ENCODE measurements around the gene ARL5B.
"Not testable (repeated sequence)": the region's sequence is repeated elsewhere in the genome, so short reads cannot be mapped to it uniquely, and the experiment has no call there.

ARL5B gene, protein sequence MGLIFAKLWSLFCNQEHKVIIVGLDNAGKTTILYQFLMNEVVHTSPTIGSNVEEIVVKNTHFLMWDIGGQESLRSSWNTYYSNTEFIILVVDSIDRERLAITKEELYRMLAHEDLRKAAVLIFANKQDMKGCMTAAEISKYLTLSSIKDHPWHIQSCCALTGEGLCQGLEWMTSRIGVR

DNA sequence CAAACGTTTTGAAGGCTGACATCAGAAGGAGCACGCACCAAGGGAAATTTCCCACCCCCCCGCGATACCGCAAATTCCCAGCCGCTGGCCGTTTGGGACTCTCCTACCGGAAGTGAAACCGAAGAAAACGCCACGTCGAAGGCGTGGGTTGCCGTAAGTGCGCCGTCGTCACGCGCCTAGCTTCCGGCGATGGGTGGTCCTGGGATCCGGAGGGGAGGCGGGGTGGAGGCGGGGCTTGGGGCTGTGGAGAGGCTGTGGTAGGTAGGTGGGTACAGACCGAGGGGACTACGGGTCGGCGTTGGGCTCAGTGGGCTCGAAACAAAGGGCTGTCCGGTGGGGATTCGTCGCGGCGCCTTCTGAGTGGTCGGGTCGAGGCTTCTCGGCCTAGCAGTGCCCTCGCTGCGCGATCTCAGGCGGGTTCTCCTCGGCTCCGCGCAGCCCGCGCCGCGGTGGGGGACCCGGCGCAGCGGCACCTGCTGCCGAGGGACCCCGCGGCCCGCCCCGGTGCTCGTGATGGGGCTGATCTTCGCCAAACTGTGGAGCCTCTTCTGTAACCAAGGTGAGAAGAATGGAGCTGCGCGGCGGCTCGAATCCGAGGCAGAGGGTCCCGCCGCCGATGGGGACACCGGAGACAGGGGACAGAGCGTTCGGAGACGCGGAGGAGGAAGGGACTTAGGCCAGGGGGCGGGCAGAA is at the start of gene ARL5B:
Gene ARL5B (plus strand): TSS at position 307 of the 694 bp plus-strand sequence. CDS start 207 bp downstream, at position 514.
- peak; percentile 61 to 99 (median 94) for DNase-seq

GRCh38 chr10:18610517-18610916 is 48.7 kb upstream of the ARL5B start:
- DNase-seq = no peak

DNA sequence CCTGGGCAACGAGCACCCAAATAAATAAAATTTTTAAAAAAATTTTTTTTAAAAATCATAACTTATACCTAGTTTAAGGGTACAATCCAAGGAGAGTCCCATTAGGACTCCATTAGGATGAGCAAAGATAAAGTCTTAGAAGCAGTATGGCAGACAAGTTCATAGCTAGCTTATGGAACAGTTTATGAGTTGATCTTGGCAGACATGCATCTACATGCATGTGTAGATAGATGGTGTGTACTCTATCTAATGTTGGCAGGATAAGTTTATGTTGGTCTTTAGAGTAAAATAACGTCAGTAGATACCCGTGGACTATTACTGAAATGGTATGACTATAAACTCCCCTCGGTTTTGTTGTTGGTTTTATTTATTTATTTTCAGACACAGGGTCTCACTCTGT is 48.1 kb upstream of the ARL5B start:
- DNase-seq = no peak

- DNase-seq = no peak
Measured at GRCh38 chr10:18615618-18616017, 43.6 kb upstream of the ARL5B start.

DNA sequence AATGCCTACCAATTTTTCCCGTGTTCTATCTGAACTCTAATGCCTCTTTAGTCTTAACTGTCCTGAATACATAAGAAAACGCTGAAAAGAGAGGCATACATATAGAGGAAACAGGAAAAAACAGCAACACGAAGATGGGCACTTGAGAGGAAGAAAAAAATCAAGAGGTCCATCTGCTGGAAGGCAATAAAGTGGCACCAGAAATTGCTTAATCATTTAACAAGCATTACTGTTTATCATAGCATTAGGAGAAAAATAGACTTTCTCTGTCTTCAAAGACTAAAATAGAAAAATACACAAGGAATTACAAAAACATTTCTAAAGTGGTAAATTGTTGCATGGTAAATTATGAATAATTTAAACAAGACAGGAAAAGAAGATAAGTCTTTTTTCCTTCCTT is 42.9 kb upstream of the ARL5B start:
- no peak for DNase-seq

DNA sequence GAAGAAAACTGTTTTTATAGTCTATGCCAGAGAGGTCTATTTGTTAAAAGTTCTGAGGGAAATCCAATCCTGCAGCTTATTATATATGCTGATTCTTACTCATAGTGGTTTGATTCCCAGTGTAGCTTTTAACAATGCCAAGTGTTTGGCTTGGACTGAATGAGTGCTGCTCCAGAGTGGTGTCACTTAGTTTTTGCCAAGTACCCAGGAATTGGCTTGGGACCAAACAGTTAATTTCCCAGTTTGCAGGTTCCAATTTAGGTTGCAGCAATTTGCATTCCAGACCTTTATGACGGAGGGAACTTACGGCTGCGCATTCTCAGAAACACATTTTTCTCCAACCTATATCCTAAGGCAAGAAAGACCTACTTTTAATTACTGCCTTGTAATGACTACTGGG is 40.2 kb upstream of the ARL5B start:
- peak in 2 of 56 donors; percentile 4 to 7 for DNase-seq

- DNase-seq = no peak
Measured at GRCh38 chr10:18620856-18621255, 38.4 kb upstream of the ARL5B start.

- not testable (repeated sequence) for DNase-seq
Measured at GRCh38 chr10:18623671-18624070, 35.6 kb upstream of the ARL5B start.

- no peak for DNase-seq
Measured at GRCh38 chr10:18625886-18626285, 33.3 kb upstream of the ARL5B start.

- DNase-seq = peak in 37 of 56 donors; percentile 3 to 69 (median 26)
Measured at GRCh38 chr10:18627452-18628018, 31.7 kb upstream of the ARL5B start.

DNA sequence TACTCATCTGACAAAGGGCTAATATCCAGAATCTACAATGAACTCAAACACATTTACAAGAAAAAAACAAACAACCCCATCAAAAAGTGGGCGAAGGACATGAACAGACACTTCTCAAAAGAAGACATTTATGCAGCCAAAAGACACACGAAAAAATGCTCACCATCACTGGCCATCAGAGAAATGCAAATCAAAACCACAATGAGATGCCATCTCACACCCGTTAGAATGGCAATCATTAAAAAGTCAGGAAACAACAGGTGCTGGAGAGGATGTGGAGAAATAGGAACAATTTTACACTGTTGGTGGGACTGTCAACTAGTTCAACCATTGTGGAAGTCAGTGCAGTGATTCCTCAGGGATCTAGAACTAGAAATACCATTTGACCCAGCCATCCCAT is 26.7 kb upstream of the ARL5B start:
- not testable (repeated sequence) for DNase-seq

GRCh38 chr10:18635995-18636394 is 23.2 kb upstream of the ARL5B start:
- DNase-seq = no peak

DNA sequence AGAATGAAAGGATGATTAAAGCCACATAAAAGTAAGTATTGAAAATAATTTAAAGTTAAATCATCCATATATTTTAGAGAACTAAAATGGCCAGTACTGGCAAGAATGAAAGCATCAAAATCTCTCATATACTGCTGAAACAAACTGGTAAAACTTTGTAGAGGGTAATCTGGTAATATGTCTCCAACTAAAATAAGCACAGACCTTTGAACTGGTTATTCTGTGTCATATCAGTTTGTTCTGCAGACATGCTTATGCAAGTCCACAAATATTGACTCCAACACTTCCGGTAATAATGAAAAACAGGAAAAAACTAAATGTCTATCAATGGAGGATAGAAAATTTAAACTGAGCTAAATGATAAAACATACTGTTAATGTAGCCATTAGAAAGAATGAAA is 21.8 kb upstream of the ARL5B start:
- not testable (repeated sequence) for DNase-seq

GRCh38 chr10:18639719-18640118 is 19.5 kb upstream of the ARL5B start:
- DNase-seq = not testable (repeated sequence)

DNA sequence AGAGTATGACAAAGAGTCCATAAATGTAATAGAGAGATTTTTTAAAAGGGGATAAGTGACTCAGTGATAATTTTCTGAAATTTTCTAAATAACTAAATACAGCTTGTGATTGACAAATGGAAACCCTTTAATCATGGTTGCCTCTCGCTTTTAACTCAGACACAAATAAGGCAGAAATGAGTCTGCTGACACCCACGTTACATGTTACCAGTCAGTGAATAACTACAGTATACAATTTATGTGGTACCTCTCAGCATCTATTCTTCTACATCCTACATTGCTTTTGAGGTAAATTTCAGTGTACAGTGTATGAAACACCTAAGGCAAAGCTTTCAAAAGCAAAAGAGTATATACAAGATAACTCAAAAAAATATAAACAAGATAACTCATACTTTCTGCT is 12.1 kb upstream of the ARL5B start:
- no peak for DNase-seq

- no peak for DNase-seq
Measured at GRCh38 chr10:18647945-18648344, 11.3 kb upstream of the ARL5B start.

- no peak for DNase-seq
Measured at GRCh38 chr10:18649364-18649959, 9.8 kb upstream of the ARL5B start.

DNA sequence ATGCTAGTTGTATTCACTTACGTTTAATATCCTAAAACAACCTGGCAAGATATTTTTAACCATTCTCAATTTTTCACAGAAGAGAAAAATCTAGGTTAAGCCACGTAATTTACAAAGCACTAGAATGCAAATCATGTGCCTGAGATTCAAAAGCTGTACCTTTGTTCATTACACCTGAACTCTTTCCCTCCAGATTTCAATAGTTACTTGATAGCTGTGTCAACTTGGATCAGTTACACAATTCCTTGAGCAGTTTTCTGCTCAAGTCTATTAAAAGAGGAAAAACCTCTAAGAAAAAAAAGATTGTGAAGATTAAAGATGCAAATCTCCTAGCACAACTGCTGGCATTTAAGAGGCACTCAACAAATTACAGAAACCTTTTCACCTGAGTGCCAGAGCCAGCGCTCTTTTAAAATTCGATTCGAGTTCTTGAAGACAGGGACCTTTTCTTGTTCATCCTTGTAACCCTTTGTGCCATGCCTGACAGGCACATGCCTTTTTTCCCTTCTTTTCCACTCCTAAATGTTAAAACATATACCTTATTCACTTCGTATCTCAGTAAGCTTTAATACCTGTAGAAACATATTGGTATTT is 8.7 kb upstream of the ARL5B start:
- DNase-seq = no peak

DNA sequence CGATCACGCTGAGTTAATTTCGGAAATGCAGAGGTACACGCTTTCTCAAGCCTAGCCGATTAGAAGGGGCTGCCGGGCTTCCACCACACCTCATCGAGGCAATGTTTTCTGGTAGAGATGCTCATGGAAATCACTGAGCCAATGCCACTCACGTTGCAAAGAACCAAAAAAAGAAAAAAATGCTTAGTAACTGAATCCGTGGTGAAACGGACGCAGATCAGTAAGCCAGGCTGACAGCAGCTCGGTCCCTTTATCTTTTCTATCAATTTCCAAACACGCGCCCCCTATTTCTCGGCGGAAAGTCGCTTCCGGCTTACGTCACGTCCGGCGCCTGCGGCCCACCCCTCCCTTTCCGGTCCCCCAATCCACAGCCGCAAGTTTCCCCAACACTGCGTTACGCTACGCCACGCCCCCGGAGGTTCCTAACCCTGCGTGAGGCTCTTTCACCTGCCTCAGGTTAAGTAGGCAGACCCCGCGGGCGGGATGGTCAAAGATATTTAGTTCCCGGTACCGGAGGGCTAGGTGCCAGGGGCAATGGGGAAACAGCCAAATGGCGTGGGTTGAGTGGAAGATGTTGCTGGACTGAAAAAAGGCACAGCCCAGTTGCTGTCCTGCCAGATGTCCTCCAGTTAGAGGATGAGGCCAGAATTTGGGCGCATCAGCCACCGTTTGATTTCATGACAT is 7.8 kb upstream of the ARL5B start, which contains the start of gene NSUN6:
Gene NSUN6 (minus strand): TSS at position 264 of the 684 bp plus-strand sequence. CDS start 384 bp downstream, outside the sequence.
- DNase-seq = peak in 55 of 56 donors; percentile 37 to 95 (median 84)

- no peak for DNase-seq
Measured at GRCh38 chr10:18653112-18653511, 6.1 kb upstream of the ARL5B start.

DNA sequence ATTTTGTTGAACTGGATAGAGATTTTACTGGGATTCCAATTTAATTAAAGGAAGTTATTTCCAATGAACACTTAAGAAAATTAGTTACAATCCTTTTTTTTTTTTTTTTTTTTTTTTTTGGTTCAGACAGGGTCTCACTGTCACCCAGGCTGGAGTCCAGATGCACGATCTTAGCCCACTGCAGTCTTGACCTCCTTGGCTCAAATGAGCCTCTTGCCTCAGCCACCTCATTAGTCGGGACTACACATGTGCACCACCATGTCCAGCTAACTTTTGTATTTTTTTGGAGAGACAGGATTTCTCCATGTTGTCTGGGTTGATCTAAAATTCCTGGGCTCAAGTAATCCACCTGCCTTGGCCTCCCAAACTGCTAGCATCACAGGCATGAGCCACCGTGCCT is 2.5 kb upstream of the ARL5B start:
- DNase-seq = no peak

All from nucleus accumbens (tissue), 56 donors.